GM18867 (cell line): ENCODE data around the gene PPOX.
A peak's percentile ranks its signal among the peaks of the same experiment; 100 is the strongest.

ENCODE experiments used
- ATAC-seq: cut with Tn5 transposase; IDR thresholded peaks from one replicate; pipeline ENCODE4 v1.9.1; 2021; ENCODE audit warnings: mild to moderate bottlenecking, moderate library complexity; ENCODE audit not compliant: unreplicated experiment

The PPOX gene

DNA sequence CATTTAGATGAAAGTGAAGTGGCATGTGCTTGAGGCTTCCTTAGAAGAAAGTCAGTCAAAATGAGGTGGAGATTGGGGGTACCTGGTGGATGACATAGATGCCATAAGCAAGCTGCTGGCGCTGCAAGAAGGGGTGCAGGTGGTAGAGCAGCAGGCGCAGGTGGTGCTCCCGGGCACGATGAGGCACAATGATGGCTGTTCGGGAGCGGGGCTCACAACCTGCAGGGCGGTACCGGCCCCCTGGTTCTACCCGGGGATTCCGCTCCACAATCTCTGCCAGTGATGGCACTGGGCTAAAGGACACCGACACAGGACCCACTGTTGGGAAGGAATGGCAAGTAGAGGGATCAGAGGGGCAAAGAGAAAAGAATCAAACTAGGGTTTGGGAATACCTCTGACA is 8.7 kb downstream of the PPOX start:
- no peak for ATAC-seq

DNA sequence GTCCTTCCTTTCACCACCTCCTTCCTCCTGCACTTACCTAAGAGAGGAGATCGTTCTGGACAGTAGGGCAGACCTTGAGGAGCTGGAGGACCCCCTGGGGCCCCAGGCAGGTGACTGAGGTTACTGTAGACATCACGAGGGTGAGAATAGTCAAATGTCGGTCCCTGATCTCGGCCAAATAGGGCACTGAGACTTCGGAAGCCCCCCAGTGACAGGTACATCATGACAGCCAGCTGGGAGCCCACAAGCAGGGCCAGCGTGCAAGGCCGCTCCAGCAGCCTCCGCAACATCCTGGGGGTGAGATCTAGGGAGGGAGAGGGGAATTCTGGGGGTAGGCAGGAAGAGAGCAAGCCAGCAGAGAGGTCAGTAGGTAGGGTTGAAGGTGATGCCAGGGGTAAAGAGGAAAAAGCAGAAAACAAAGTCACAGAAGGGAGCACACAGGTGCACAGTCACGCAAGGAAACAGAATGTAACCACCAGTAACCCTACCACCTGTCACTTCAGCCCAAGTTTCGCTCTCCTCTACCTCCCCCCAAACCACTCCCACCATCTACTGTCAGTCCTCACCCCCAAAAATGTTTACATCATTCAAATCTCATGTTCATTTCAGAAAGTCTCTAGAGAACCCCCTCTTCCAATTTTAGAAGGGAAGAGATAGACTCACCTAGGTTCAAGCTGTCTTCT is 9.7 kb downstream of the PPOX start:
- ATAC-seq = peak; percentile 29

DNA sequence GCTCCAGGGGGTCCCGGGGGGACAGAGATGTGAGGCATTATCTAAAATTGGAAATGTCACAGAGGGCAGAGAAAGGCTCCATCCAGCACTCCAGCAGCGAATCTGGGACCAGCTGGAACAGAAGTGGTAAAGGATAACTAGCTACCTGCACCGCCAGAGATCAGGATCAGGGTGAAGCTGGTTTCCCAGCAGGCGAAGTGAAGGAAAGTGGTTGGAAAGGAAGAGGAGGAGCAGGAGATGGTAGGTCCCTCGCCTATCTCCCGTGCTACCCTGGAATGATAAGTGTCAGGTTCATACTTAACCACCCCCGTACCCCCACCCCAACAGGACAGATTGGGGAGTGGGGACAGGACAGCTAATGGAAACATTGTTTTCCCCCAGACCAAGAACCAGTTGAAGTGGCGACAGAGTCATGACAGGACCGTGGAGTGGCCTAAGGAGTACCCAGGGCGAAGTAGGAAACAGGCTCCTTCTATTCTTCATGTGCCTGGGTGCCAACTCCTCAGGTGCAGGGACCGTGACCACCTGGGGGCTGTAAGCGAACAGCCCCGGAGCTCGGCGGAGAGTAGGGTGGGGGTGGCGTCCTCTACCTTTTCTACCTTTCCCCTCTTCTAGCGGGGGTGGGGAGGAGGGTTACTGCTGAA is 10.4 kb downstream of the PPOX start:
- no peak for ATAC-seq

DNA sequence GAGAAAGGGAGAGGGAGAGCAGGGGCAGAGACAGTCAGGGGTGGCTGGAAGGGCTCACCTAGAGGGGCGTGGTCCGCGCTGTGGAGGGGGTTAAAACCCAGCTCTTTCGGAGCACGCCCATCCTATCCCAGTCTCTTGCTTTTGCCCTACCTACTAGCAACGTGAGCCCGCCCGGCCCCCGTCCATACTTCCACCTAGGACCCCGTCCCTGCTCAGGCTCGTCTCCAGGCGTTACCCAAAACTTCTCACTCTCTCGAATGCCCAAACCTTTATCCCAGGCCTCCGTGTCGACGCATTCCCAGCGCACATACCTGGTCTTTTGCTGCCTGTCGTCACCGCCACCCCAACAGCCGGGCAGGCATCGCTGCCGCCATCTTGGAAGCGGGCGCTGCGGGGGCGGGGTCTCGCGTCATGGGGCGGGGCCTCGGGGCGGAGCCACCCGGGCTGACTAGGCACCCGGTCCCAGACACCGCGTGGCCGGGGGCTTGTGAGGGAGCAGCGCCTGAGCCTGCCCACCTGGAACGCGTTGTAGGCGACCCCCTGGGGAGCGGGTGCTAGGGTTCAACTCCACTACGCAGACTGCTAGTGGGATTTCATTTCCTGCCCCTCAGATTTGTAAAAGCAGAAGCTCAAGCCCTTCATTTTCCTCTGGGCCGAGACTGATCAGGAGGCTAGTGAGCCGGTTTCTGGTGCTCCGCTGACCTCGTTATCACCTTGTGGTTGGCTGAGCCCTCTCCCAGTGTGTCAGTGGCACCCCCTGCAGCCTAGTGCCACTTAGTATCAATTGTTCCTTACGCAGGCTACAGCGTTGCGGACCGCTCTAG is 11.1 kb downstream of the PPOX start, which contains the start of gene B4GALT3:
B4GALT3 (minus strand) TSS at position 396 of the 824 bp plus-strand sequence. CDS start 1,447 bp downstream, outside the sequence.
- peak; percentile 79 for ATAC-seq

DNA sequence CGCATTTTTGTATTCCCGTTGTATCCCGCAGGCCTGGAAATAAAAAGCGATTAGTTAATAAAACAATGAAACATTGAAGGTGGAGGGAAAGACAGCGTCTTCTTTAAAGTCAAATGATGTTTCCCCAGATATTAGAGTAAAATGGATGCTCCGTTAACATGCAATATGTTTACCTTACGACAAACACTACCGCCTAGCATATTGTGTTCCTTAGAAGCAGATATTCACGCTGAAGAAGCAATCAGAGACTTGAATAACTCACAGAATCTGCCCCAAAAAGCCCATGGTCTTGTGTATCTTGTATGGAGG is 11.7 kb downstream of the PPOX start:
- ATAC-seq = no peak

DNA sequence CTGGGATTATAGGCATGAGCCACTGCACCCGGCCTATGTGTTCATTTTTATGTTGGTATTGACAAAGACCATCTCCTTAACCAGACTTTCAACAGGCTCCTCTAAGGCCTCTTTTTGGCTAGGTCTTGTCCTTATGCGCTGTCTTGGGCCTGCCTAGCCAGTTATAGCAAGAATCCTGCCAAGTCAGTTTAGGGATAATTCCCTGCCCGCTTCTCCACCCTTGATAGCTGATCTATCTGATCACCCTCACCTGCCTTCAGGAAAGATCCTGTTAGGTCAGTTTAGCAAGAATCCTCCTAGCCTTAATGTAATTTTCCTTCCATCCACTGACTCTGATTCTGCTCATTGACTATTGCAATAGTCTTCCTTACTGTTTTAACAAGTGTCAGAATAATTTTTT is 13.5 kb downstream of the PPOX start:
- ATAC-seq = no peak

DNA sequence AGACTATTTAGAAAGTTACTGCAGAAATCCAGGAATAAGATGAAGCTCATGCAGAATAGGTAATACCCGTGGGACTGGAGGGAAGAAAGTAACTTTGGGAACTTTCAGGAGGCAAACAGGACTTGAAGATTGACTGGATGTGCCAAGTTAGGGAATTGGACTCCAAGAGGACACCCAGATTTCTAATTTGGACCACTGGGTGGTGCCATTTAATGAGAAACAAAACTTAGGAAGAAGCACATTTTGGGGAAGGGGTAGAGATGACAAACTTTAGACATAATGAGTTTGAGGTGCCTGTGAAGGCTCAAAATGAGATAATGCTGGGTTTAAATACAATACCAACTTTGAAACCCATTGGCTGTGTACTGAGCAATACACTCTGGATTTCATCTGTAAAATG is 14.4 kb downstream of the PPOX start:
- no peak for ATAC-seq

DNA sequence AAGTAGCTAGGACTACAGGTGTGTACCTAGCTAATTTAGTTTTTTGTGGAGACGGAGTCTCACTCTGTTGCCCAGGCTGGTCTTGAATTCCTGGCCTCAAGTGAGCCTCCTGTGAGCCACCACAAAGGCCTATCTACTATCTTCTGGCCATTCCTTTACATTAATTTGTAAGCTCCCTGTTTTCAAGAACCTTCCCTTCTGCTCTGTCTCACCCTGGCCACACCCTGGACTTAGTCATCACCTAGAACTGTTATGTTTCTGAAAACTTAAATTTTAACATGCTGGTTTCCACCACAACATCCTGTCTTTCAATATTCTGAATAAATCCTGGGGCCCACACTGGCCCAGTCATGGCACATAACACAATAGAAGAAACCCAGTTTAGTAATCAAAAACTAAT is 16.0 kb downstream of the PPOX start:
- ATAC-seq = peak; percentile 39

DNA sequence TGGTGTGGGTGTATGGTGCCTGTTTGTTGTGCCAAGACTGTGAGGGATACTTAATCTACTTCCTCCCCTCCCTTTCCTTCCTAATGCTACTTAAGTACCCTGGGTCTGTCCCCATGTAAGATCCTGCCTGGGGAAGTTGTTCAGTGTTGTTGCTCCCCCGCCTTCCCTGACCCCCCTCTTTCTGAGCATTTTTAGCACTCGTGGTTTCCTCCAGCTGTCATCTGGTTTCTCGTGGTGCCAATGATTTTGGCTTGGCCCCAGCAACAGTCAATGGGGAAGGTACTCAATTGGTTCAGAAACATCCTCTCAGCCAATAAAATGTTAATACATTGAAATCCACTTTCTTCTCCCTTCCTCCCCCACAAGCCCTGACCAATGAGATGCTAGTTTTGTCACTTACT is 19.1 kb downstream of the PPOX start:
- ATAC-seq = peak; percentile 74

DNA sequence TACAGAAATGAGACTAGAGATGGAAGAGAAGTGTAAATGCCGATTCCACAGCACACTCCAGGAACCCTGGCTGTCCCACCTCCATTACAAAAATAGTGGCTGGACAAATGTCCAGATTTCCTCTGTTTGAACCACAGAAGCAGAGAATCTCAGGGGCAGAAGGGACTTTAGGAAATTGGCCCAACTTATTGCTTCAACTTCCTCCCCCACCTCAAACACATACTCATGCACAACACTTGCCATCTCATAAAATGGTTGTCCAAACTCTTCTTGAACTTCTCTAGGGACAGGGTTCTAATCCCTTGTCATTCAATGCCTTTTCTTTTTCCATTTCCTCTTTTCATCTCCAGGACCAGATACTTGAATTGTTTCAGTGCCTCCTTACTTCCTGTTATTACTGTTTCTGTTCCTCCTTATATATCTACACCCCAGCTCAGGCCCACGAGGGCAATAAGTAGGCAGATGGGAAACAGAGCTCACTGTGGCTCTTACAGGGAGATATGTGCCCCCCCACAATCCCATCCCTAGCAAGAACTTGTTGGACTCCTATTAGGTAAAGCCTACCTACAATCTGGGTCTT is 19.6 kb downstream of the PPOX start:
- peak; percentile 20 for ATAC-seq

DNA sequence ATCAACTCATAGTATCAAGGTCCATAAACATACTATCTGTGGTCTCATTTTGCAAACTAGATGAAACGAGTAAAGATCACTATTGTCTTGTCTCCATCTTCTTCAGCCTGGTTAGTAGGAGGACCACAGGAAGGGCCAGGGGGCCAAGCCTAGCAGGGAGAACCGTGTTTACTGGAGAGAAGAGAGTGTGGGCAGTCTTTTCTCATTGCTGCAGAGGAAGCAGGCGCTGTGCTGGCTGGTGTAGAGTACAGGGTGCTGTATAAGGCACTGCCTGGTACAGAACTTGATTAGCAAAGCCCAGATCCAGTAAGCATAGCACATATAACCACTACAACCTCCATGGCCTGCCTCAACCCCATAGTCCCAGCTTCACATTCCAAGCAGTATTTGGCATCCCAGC is 21.1 kb downstream of the PPOX start:
- ATAC-seq = no peak

DNA sequence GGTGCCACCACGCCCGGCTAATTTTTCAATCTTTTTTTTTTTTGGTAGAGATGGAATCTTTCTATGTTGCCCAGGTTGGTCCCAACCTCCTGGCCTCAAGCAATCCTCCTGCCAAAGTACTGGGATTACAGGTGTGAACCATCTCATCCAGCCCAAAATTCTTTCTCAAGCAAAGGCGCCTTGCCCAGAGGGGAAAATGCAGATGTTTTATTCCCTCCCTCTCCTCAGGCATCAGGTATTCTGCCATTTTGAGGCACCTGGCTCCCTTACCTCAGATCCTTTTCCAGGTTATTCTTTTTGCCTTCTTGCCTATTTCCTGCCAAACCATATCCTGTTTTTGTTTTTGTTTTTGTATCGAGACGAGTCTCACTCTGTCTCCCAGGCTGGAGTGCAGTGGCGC is 22.2 kb downstream of the PPOX start:
- ATAC-seq = no peak

DNA sequence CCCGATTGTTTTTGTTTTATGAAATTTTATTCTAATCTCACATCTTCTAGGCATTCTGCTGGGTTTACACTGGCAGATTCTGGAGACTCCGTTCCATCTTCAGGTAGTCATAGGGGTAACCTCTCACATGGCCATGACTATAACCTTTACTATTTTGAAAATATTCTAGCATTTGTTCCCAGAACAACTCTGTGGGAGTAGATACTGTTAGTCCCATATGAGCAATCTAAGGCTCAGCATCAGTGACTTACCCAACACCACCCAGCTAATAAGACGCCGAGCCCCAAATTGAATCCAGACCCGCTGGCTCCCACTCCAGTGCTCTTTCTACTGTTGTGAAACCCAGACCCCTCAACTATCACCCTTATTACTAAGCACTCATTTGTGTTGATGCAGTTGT is 22.8 kb downstream of the PPOX start:
- ATAC-seq = no peak

DNA sequence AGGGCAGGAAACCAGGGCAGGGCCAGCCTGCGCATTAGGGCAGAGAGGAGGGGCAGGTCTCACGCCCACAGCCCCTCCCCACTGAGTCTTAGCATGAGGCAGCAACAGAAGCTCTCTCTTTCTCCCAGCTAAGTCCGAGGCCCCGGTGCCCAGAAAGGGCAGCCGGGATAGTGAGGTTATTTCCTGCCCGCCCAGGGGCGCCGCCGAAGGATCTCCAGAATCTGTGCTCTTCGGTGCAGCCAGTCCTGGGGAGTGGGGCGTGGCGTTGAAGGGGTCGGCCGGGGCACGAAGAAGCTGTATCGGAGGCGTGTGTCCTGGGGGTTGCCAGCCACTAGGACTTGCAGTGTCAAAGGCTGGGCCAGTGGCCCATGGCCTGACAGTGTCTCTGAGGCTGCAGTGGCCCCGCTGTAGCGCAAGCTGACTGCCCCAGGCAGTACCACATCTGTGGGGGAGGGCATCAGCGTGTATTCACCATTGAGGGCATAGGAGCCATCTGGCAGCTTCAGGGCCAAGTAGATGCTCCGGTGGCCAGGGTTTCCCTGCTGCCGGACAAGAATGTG is 24.8 kb downstream of the PPOX start:
- no peak for ATAC-seq

DNA sequence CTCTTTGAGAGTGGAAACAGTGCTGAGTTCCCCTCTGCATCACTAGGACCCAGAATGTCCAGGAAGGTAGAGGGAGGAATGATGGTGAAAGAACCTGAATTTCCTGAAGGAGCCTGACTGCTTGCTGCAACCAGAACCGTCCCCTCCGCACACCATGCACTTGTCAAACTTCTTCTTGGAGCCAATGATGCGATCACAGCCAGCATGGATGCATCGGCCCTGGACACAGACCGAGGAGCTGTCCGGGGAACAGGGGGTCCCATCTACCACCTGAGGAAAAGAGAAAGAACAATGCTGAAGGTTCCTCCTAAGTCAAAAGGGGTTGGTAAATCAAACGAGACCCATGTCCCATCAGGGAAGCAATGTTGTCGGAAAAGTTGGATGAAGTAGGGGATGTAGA is 25.7 kb downstream of the PPOX start:
- ATAC-seq = no peak

DNA sequence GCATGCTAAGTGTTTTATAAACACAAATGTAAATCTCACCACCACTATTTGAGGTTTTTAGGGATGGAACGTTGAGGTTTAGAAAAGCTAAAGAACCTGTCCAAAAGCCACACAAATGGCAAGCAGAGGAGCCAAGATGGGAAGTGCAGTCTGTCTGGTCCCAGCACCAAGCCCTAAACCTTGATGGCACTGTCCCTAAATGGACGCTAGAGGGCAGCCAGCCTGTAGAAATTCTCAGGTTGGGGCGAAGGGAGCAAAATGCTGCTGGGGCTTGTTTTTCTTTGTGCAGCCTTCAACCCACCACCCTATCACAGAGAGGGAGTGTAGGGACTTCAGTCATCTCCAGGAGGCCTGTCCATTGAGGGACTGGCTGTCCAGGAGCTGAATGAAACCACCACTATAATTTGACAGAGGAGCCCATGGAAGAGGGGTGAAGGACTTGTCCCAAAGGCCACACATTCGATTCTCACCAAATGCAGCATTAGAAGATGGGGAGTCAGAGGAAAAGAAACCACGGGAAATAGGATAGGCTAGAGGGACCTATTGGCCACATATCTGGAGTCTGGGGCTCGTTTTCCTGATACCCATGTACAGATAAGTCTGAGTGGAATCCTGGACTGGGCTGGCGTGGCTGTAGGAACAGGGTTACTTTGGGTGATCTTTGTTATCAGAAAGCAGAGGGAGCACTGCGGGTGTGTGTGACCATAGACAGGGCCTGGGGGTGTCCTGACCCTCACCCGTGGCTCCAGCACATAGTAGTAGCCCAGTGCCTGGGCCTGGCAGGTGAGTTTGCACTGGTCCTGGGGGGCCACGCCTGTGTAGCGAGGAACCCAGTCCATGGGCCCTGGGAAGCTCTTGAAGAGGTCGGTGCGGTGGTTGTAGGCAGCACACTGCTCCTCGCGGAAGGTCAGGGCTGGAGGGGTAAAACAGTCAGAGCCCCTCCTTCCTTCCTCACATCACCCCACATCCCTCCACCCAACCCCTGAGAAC is 26.5 kb downstream of the PPOX start:
- peak; percentile 70 for ATAC-seq

DNA sequence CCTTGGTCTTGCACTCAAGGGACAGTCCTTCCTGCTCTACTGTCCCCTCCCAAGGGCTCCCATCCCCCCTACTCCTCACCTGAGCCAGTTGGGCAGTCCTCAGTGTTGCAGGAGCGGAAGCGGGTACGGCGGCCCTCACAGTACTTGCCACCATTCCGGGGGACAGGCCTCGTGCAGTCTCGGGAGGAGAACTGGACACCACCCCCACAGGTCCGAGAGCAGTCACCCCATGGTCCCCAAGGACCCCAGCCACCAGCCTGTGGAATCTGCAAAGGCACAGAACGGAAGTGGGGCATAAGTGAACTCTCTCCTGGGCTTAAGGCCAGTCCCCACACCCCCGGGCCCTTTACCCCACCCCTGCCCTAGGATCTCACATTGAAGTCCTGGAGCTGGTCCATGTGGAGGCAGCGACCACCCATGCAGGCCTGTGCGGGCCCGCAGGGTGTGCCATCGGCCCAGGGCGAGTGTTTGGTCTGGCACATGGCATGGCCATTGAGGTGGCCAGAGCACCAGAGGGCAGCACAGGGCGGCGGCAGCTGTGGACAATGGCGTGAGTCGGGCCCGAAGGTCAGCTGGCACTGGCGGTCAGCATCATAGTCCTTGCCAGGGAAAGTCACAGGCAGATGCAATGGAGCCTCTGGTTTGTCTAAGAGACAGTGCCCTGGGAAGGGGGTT is 27.5 kb downstream of the PPOX start:
- ATAC-seq = no peak

DNA sequence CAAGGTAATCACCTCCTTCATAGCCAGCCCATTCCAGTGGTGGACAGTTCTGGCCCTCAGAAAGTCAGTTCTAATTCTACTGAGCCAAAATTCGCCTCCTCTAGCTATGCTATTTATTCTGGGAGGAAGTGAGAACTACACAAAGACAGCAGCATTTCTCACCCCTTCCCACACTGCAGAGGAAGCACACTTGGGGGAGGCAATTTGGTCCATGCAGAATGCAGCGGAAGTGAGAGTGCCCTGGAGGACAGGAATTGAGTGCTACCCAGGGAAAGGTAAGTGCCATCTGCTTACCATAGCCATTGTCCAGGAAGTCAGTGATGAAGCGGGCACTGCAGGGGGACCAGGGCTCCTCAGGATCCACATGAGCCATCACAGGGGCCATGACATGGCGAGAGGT is 28.9 kb downstream of the PPOX start:
- ATAC-seq = no peak

DNA sequence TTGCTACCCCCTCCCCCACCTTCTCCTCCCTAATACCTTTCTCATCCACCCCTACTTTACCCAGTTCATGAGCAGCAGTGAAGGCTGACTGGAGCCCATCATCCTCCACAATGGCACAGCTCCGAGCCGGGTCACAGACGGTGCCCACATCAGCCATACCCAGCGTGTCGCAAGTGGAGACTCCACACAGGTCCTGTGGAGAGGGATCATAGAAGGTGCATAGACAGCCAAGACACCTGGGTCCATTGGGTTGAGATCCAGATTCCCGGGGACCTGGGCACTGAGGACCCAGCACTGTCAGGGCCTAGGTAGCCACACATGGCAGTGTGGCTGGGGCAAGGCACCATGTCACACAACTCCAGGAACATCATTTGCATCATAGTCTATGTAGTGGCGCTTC is 29.9 kb downstream of the PPOX start:
- ATAC-seq = no peak
